ENCODE results near the gene CERS2.

- TF ChIP-seq CTCF (IDR thresholded peaks at IDR 0.05 in 8 of 11, conservative IDR thresholded peaks at IDR 0.05 in 3 of 11) (peak in 1 of 11 experiments; percentile 16), POLR2A (IDR thresholded peaks at IDR 0.05) (no peak), POLR2AphosphoS5 (IDR thresholded peaks at IDR 0.05) (peak in 2 of 3 donors; percentile 31 to 52)
These were observed 627 bp downstream of the CERS2 start for GRCh38 chr1:150973836-150974579.

Measured in spleen (tissue), 7 donors.